GM11168 (cell line): Measurements from ENCODE around the gene ZNF544.
"Not testable (repeated sequence)": the region's sequence is repeated elsewhere in the genome, so short reads cannot be mapped to it uniquely, and the experiment has no call there.

ENCODE experiments used
- in situ Hi-C: fragments of 300-500 bp; cut with MboI; formaldehyde crosslinking; loops from one replicate; pipeline ENCODE4 v1.12.0; 2022; ENCODE audit warnings: low sequenced_read_pairs; ENCODE audit not compliant: unreplicated experiment

The ZNF544 gene

DNA sequence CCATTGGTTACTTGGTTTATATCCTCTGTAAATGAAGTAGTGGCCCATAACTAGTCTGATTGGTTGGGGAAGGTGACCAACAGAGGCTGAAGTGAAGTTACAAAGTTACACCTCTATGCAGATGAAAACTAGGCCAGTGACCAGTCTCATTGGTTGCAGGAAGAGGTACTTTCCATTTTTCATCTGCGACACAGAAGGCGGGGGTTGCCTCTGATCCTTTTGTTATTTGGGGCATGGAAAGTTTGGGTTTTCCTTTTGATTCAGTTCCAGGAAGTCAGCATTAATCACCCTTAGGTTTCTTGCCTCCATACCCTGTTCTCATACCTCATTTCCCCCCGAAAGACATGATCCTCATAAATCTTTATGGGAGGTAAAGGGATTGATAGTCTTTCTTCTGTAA lies 20.2 kb downstream of the ZNF544 start:
- in situ Hi-C loops = no loop called here

DNA sequence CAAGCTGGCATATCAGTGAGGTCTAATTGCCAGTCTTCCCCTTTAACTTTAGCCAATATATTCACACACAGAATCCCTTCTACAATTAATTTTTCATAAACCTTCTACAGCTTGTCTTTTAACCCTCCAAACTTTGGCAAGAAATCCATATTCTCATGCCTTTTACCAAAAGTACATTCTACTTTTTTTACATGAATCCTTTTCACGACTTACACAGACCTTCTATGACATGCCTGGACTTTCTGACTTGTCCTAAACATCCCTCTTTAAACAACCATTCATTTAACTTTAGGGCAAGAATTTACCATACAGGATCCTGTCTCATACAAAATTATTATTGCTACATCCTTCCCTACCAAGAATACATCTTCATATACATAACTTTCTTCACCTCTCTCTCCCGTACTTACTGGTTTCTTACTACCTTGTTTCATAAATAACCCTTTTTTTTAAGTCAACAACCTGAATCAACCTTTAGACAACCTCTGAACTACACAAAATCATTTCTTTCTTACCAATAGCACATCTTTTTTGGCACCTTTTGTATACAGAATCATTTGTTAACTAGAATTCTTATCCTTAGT lies 23.5 kb downstream of the ZNF544 start:
- in situ Hi-C loops = no loop called here

DNA sequence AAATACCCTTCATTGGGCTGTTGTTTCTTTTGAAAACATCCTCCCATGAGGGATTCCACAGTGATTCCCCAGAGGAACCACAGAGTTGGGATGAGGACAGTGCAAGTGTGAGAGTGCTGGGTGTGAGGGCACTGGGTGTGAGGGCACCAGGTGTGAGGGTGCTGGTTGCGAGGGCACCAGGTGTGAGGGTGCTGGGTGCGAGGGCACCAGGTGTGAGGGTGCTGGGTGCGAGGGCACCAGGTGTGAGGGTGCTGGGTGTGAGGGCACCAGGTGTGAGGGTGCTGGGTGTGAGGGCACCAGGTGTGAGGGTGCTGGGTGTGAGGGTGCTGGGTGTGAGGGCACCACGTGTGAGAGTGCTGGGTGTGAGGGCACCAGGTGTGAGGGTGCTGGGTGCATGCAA lies 29.5 kb downstream of the ZNF544 start:
- in situ Hi-C loops = not testable (repeated sequence)

DNA sequence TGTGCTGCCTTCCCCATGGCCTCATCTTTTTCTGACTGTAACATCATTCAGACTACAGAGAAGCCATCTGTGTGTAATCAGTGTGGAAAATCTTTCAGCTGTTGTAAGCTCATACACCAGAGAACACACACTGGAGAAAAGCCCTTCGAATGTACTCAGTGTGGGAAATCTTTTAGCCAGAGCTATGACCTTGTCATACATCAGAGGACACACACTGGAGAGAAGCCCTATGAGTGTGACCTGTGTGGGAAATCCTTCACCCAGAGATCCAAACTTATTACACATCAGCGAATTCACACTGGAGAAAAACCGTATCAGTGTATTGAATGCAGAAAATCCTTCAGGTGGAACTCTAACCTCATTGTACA lies 32.9 kb downstream of the ZNF544 start:
- in situ Hi-C loops = no loop called here

DNA sequence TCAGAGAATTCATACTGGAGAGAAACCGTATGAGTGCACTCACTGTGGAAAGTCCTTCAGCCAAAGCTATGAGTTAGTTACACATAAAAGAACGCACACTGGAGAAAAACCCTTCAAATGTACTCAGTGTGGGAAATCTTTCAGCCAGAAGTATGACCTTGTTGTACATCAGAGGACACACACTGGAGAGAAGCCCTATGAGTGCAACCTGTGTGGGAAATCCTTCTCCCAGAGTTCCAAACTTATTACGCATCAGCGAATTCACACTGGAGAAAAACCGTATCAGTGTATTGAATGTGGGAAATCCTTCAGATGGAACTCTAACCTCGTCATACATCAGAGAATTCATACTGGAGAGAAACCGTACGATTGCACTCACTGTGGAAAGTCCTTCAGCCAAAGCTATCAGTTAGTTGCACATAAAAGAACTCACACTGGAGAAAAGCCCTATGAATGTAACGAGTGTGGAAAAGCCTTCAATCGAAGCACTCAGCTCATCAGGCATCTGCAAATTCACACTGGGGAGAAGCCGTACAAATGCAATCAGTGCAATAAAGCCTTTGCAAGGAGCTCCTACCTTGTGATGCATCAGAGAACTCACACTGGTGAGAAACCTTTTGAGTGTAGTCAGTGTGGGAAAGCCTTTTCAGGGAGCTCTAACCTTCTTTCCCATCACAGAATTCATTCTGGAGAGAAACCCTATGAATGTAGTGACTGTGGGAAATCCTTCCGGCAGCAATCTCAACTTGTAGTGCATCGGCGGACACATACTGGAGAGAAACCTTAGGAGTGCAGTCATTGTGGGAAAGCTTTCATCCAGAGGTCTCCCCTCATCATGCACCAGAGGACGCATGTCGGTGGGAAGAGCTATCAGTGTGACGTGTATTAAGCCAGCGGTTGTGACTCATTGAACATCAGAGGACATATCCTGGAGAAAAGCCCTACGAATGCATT lies 33.5 kb downstream of the ZNF544 start:
- in situ Hi-C loops = no loop called here

DNA sequence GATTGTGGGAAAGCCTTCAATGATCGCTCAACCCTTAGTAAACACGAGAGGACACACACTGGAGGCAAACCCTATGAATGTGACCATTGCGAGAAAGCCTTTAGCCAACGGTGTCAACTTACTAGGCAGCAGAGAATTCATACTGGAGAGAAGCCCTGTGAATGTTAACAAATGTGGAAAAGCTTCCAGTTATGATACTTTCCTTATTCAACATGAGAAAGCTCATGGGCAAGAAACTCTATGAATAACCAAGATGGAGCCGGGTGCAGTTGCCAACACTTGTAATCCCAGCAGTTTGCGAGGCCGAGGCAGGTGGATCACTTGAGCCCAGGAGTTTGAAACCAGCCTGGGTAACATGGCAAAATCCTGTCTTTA lies 34.2 kb downstream of the ZNF544 start:
- in situ Hi-C loops = no loop called here

DNA sequence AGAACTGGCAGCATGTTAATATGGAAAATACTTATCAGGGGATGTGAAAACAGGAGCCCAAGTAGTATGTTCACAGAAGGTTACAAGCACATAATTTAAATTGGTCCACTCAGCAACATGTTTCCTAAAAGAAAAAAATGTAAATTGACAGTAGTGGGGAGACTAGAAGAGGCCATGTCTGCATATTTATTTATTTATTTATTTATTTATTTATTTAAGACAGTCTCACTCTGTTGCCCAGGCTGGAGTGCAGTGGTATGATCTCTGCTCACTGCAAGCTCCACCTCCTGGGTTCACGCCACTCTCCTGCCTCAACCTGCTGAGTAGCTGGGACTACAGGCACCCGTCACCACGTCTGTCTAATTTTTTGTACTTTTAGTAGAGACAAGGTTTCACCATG lies 36.4 kb downstream of the ZNF544 start:
- in situ Hi-C loops = no loop called here

DNA sequence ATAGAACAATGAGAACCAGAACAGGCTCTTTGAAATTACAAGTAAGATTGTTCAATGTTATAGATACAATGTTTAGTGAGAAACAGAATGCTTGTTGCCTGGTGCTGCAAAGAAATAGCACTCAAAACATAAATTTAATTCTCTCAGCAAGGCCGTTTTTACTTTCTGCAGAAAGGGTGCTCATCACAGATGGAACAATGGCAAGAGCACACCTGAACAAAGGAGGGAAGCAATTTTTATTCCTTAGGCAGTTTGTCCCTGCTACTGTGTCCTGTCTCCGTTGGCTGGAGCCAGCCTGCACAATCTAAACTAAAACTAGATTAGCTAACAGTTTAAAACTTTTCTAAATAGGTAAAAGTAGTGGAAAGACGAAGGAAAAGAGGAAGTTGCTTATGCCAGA lies 39.6 kb downstream of the ZNF544 start:
- in situ Hi-C loops = no loop called here

DNA sequence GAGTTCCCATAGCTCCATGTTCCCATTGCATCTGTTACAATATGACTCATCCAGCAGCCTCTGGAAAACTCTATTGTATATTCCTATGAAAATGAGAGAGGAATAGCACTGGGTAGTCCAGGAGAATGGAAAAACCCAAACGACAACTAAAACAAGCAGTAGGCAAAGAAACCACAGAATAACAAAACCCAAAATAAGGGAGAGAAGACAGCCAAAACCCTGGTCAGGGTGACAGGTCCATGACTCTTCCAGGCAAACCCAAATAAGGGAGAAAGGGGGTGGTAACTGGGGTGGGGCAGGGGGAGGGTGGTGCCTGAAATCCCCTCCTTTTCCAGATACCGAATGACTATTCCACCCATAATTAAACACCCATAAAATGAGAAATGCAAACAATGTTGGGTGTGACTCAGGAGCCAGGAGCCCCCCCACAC lies 46.1 kb downstream of the ZNF544 start:
- in situ Hi-C loops = no loop called here

DNA sequence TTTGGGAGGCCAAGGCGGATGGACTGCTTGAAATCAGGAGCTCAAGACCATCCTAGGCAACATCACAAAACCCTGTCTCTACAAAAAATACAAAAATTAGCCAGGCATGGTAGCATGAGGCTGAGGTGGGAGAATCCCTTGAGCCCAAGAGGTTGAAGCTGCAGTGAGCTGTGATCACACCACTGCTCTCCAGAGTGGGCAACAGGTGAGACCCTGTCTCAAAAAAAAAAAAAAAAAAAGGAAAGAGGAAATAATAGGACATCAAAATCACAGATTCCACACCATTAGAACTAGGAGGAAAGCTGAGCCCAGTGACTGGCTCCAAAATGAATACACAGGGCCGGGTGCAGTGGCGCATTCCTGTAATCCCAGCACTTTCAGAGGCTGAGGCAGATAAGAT lies 46.9 kb downstream of the ZNF544 start:
- in situ Hi-C loops = no loop called here

DNA sequence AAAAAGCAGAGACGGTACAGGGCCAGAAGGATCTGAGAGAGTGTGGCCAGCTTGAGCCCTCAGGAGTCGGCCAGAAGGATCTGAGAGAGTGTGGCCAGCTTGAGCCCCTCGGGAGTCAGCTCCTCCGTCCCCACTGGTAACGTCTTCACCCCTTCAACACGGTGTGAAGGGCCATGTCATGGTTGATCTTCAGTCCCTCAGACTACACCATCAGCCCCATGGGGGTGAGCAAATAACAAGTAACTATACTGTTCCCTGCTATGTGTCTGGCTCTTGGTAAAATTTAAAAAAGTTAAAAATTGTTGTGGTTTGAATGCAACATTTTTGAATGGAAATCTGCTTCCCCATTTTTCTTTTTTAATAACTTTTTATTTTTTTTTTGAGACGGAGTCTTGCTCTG lies 48.5 kb downstream of the ZNF544 start:
- in situ Hi-C loops = no loop called here

DNA sequence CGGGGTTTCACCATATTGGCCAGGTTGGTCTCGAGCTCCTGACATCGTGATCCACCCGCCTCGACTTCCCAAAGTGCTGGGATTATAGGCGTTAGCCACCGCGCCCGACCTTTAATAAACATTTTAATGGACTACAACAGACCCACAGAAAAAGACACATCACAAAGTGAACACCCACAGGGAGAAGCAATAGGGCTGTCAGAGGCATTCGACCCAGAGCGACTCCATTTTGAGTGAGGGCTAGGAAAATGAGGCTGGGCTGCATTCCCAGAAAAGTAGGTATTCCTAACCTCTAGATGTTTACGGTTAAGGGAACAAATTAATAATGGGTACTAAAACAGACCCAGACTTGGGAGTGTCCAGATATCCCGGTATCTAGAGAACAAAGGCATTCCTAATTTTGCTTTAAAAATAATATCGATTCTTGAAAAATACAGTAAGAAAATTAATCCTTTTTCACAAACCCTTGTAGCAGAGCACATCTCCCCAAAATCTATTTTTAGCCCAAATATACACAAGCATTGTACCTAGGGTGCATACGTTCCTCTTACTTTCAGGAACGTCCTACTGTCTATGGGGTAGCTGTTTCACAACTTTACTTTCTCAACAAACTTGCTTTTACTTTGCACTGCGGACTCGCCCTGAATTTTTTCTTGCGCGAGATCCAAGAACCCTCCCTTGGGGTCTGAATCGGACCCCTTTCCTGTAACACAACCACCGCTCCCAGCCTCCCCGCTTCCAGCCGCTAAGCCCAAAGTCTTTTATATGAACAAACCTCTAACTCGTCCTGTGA lies 49.2 kb downstream of the ZNF544 start:
- in situ Hi-C loops = no loop called here

DNA sequence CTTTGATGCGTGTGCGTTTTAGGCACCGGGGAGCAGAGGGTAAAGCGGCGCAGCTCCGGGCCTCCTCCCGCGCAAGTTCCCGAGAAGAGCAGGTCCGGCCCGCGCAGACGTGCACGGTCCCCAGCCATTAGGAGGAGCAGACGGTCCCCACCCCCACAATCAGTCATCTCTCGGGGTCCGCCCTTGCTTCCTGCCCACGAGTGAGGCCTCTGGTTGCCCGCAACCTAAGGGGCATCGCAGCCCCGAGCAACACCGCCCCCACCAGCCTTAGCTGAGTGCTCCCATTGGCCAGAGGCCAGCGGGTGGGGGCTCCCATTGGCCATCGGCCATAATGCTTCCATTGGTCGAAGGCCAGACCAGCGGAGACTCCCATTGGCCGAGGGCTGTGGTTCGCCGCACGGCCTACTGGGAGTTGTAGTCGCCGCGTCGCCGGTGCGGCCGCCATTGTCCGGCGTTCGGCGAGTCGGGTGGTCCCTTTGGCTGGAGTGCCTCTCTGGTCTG lies 49.9 kb downstream of the ZNF544 start, which contains the start of gene ZNF8:
TSS of gene ZNF8 (plus strand) at position 415 of the 501 bp plus-strand sequence. CDS start 127 bp downstream, outside the sequence.
- in situ Hi-C loops = no loop called here

DNA sequence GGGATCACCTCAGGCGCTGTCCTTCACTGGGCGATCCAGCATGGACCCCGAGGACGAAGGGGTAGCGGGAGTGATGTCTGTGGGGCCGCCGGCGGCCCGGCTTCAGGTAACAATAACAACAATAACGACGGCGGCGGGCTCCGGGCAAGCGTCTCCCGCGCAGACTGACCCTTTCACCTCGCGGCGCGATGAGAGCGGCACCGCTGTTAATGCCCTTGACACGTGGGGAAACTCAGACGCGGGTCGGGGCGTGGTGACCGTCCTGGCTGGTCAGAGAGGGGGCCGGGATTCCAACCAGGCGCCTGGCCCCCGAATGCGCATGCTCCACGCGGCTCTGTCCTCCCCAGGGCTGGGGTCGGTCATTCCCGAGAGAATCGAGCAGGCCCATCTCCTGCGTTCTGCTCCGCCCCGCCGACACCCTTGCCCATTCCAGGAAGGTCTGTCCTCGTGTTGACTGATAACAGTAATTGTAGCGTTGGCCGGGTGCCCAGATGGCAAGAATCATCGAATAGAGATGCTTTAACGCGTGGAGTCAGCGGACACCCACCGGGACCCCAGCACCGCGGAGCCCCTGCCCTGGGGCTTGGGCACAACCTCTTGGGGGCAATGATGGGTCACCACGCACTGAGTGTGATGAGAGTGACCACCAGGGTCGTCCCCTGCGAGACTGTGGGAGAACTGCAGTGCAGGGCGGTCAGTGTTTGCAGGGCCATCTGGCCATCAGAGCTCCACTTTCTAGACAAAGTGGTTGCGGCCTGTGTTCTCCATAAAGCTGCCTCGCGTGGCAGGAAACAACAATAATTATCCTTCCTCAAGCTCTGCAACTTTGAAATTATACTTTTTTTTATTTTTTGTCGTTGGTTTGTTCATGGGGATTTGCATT lies 50.6 kb downstream of the ZNF544 start:
- in situ Hi-C loops = no loop called here

DNA sequence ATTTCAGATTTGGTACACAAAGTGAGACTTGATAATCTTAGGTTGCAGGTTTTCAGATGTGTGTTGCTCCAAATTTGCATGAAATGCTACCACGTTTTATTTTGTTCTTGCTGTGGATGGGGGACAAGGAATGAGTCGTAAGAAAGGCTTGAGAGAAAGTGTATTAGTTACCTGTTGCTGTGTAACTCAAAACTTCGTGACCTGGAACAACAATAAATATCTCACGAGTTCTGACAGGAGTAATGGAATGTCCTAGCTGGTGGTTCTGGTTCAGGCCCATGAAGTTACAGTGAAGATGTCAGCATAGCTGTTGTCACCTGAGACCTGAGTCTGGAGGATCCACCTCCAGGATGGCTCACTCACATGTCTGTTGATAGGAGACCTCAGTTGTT lies 51.2 kb downstream of the ZNF544 start:
- in situ Hi-C loops = no loop called here

DNA sequence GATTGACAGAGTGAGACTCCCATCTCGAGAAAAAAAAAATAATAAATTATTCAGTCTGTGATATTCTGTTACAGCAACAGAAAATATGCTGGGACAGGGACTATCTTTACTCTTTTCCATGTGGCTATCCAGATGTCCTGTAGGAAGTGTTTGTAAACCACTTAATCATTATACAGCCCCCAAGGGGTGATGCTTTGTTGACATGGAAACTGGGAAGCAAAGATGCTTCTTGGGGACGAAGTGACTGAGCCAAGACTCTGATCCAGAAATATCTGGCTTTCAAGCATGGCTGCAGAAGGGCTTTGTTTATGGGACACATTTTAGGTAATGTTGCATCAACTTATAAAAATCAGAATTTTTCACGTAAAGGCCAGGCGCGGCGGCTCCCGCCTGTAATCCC lies 55.5 kb downstream of the ZNF544 start:
- in situ Hi-C loops = no loop called here

DNA sequence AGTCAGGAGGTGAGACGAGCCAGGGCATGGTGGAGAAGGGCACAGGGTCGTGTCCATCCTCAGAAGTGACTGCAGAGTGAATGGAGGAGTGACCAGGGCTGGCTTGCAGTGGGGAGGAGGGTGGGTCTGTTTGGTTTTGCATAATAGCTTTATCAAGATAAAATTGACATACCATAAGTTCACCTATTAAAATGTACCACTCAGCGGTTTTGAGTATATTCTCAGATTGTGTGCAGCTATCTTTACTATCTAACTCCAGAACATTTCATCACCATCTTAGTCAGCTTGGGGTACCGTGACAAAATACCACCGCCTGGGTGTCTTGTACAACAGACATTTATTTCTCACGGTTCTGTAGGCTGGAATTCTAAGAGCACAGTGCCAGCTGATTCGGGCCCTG lies 63.2 kb downstream of the ZNF544 start:
- in situ Hi-C loops = no loop called here

DNA sequence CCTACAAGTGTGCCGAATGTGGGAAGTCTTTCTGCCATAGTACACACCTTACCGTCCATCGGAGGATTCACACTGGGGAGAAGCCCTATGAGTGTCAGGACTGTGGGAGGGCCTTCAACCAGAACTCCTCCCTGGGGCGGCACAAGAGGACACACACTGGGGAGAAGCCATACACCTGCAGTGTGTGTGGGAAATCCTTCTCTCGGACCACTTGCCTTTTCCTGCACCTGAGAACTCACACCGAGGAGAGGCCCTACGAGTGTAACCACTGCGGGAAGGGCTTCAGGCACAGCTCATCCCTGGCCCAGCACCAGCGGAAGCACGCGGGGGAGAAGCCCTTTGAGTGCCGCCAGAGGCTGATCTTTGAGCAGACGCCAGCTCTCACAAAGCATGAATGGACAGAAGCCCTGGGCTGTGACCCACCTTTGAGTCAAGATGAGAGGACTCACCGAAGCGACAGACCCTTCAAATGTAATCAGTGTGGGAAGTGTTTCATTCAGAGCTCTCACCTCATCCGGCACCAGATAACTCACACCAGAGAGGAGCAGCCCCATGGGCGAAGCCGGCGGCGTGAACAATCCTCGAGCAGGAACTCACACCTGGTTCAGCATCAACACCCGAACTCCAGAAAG lies 66.1 kb downstream of the ZNF544 start:
- in situ Hi-C loops = no loop called here

DNA sequence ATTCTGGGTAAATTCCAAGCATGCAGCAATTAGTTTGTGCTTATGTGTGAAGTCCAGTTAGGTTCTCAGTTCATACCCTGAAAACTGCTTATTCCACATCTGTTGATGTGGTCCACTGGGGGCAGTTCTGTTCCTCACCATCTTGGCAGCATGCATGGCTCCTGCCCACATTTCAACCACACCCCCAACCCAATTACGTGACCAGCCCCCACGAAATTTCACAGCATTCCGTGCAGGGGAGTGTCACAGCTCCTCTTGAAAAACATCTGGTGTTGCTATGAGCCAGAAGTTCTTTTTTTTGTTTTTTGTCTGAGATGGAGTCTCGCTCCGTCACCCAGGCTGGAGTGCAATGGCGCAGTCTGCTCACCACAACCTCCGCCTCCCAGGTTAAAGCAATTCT lies 67.4 kb downstream of the ZNF544 start:
- in situ Hi-C loops = no loop called here
